ENCODE measurements around the gene RPL36.

Gene RPL36

GRCh38 chr19:5683177-5683886 is 6.8 kb upstream of the RPL36 start:
- no peak overlapping the region for H3K4me3 ChIP-seq (ENCODE audit: severe bottlenecking)
- H3K27ac ChIP-seq (ENCODE audit: poor library complexity, severe bottlenecking), result no peak overlapping the region
- H3K27me3 ChIP-seq (ENCODE audit: insufficient read depth, poor library complexity, severe bottlenecking), result no peaks in the 10 kb centered on the region
- DNase-seq (ENCODE audit: low spot score) (no peak), ATAC-seq (ENCODE audit: low read depth) (no peak)
- H3K9me3 ChIP-seq (ENCODE audit: severe bottlenecking), result no peaks in the 10 kb centered on the region
- no peaks in the 10 kb centered on the region for H3K36me3 ChIP-seq (ENCODE audit: low read depth)
- no peaks in the 10 kb centered on the region for H3K4me1 ChIP-seq (ENCODE audit: insufficient read depth, poor library complexity, severe bottlenecking)
- TF ChIP-seq CTCF (IDR thresholded peaks at IDR 0.05; ENCODE audit: poor library complexity, severe bottlenecking), result no peak

GRCh38 chr19:5684694-5685430 is 5.2 kb upstream of the RPL36 start:
- DNase-seq (ENCODE audit: low spot score), result no peak
- no peaks in the 10 kb centered on the region for H3K4me1 ChIP-seq (ENCODE audit: insufficient read depth, poor library complexity, severe bottlenecking)
- ATAC-seq (ENCODE audit: low read depth), result no peak
- H3K9me3 ChIP-seq (ENCODE audit: severe bottlenecking), result no peaks in the 10 kb centered on the region
- H3K4me3 ChIP-seq (ENCODE audit: severe bottlenecking), result no peak overlapping the region
- no peaks in the 10 kb centered on the region for H3K36me3 ChIP-seq (ENCODE audit: low read depth)
- H3K27me3 ChIP-seq (ENCODE audit: insufficient read depth, poor library complexity, severe bottlenecking), result no peaks in the 10 kb centered on the region
- no peak overlapping the region for H3K27ac ChIP-seq (ENCODE audit: poor library complexity, severe bottlenecking)
- no peak for TF ChIP-seq CTCF (IDR thresholded peaks at IDR 0.05; ENCODE audit: poor library complexity, severe bottlenecking)

- Histone ChIP-seq H3K4me3 (ENCODE audit: severe bottlenecking) (peak overlapping the region; percentile 52), H3K27me3 (ENCODE audit: insufficient read depth, poor library complexity, severe bottlenecking) (no peaks in the 10 kb centered on the region), H3K36me3 (ENCODE audit: low read depth) (peaks cover 4% of the 10 kb centered on the region), H3K27ac (ENCODE audit: poor library complexity, severe bottlenecking) (no peak overlapping the region), H3K4me1 (ENCODE audit: insufficient read depth, poor library complexity, severe bottlenecking) (no peaks in the 10 kb centered on the region), H3K9me3 (ENCODE audit: severe bottlenecking) (no peaks in the 10 kb centered on the region)
- DNase-seq (ENCODE audit: low spot score) (no peak), ATAC-seq (ENCODE audit: low read depth) (no peak)
- no peak for TF ChIP-seq CTCF (IDR thresholded peaks at IDR 0.05; ENCODE audit: poor library complexity, severe bottlenecking)
Observed at GRCh38 chr19:5686326-5686646, 3.8 kb upstream of the RPL36 start.

GRCh38 chr19:5686647-5687359 is 3.3 kb upstream of the RPL36 start:
- H3K4me1 ChIP-seq (ENCODE audit: insufficient read depth, poor library complexity, severe bottlenecking), result no peaks in the 10 kb centered on the region
- DNase-seq (ENCODE audit: low spot score), result peak; percentile 97
- H3K27me3 ChIP-seq (ENCODE audit: insufficient read depth, poor library complexity, severe bottlenecking), result no peaks in the 10 kb centered on the region
- H3K9me3 ChIP-seq (ENCODE audit: severe bottlenecking), result no peaks in the 10 kb centered on the region
- TF ChIP-seq CTCF (IDR thresholded peaks at IDR 0.05; ENCODE audit: poor library complexity, severe bottlenecking), result peak; percentile 91
- peak overlapping the region; percentile 52 for H3K4me3 ChIP-seq (ENCODE audit: severe bottlenecking)
- peak; percentile 62 for ATAC-seq (ENCODE audit: low read depth)
- H3K27ac ChIP-seq (ENCODE audit: poor library complexity, severe bottlenecking), result no peak overlapping the region
- H3K36me3 ChIP-seq (ENCODE audit: low read depth), result peaks cover 10% of the 10 kb centered on the region

Data from RWPE2 (cell line).